Adrenal gland (tissue), 5 donors: ENCODE results near the gene CTDSPL.

Experiments used
- CTCF ChIP-seq, 6 experiments: fragments of 450-650 bp in 4 of 6; fragments of 200-600 bp in 2 of 6; sonication (generic) in 1 of 6; IDR thresholded peaks; 1 replicate in 5 of 6; 2 replicates in 1 of 6; pipeline versions ENCODE4 v1.5.1 to v1.8.0; 2016 to 2021; ENCODE audit warnings: antibody characterized with exemption in 6 of 6, mild to moderate bottlenecking in 2 of 6, moderate library complexity in 1 of 6
- POLR2A ChIP-seq, 2 donors: fragments of 450-650 bp; IDR thresholded peaks; one replicate each; pipeline ENCODE4 v1.6.1; 2017; ENCODE audit warnings: antibody characterized with exemption in 2 of 2, mild to moderate bottlenecking in 2 of 2, moderate library complexity in 1 of 2
- donor health status: DM: no; HTN: no; CAD: no.

DNA sequence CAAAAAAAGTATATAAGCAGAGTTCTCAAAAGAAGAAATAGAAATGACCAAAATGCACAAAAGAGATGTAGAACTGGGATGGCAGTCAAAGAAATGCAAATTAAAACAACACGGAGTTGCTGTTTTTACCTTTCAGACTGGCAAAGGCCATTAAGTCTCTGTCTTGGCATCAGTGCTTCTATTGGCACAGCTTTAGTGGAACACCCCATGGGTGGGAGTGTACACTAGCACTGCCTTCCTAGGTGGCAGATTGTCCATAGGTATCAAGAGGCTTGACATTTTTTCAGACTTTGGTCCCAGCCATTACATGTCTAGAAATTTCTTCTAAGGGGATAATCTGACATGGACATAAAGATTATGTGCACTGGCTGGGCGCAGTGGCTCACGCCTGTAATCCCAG lies 70.8 kb downstream of the CTDSPL start:
- no peak for TF ChIP-seq CTCF (IDR thresholded peaks at IDR 0.05)
- no peak for TF ChIP-seq POLR2A (IDR thresholded peaks at IDR 0.05)
